Measurements from ENCODE around the gene LAD1.

- TF ChIP-seq CTCF (IDR thresholded peaks at IDR 0.05; ENCODE audit: poor library complexity, severe bottlenecking) (no peak), EZH2 (IDR thresholded peaks at IDR 0.05; ENCODE audit: borderline replicate concordance, insufficient read depth, low read length, poor library complexity, severe bottlenecking) (no peak), MXI1 (conservative IDR thresholded peaks at IDR 0.05; ENCODE audit: poor library complexity, severe bottlenecking) (no peak), POLR2AphosphoS5 (IDR thresholded peaks at IDR 0.05) (no peak), TAF1 (IDR thresholded peaks at IDR 0.05; ENCODE audit: low read depth) (no peak), EP300 (conservative IDR thresholded peaks at IDR 0.05; ENCODE audit: poor library complexity, severe bottlenecking) (no peak)
Measured at GRCh38 chr1:201391225-201391624, 7.9 kb downstream of the LAD1 start.

Data from neural cell (in vitro differentiated cells).